ENCODE measurements around the gene ELK4. TPM values are rescaled to one million over a fixed set of nuclear protein-coding genes. Genes with fewer than 3 reads are reported as not detected.

ELK4 gene
- total RNA-seq, 1 donor from 2014 or later = 57.1 TPM

DNA sequence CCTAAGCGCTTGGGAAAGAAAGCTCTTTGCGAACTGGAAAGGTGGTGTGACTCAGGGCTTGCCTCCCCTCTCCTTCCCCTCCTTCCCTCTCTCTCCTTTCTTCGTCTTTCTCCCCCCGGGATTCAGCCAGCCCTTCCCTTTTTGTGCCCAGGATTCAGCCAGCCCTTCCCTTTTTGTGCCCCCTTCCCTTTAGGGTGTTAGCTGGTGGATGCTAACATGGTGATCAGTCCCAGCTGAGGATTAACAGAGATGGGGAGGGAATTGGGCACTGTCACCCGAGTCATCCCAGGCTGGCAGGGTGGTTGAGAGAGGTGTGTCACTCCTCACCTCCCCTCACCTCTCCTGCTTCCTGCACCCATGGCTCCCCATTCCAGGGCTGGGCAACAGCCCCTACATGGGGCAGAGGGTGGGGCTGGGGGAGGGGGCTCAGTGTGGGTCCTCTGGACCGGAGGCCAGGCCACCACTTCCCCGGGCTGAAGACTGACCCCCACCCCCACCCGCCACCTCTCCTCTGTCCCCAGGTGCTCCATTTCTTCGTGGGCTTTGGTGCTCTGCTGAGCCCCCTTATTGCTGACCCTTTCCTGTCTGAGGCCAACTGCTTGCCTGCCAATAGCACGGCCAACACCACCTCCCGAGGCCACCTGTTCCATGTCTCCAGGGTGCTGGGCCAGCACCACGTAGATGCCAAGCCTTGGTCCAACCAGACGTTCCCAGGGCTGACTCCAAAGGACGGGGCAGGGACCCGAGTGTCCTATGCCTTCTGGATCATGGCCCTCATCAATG is 51.5 kb downstream of the ELK4 start:
- DNase-seq (ENCODE audit: low spot score) = no peak
- H3K4me1 Mint-ChIP-seq (ENCODE audit: unreplicated experiment) = peaks cover 38% of the 10 kb centered on the region
- TF ChIP-seq, protein P1, sequence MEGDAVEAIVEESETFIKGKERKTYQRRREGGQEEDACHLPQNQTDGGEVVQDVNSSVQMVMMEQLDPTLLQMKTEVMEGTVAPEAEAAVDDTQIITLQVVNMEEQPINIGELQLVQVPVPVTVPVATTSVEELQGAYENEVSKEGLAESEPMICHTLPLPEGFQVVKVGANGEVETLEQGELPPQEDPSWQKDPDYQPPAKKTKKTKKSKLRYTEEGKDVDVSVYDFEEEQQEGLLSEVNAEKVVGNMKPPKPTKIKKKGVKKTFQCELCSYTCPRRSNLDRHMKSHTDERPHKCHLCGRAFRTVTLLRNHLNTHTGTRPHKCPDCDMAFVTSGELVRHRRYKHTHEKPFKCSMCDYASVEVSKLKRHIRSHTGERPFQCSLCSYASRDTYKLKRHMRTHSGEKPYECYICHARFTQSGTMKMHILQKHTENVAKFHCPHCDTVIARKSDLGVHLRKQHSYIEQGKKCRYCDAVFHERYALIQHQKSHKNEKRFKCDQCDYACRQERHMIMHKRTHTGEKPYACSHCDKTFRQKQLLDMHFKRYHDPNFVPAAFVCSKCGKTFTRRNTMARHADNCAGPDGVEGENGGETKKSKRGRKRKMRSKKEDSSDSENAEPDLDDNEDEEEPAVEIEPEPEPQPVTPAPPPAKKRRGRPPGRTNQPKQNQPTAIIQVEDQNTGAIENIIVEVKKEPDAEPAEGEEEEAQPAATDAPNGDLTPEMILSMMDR (IDR thresholded peaks at IDR 0.05; ENCODE audit: unreplicated experiment) = no peak
- H3K36me3 Mint-ChIP-seq (ENCODE audit: low read depth, unreplicated experiment) = no peaks in the 10 kb centered on the region
- H3K9me3 Mint-ChIP-seq (ENCODE audit: unreplicated experiment) = no peaks in the 10 kb centered on the region
- H3K27me3 Mint-ChIP-seq (ENCODE audit: unreplicated experiment) = peaks cover 3% of the 10 kb centered on the region
- H3K27ac Mint-ChIP-seq (ENCODE audit: unreplicated experiment) = no peak overlapping the region
- no peak overlapping the region for H3K4me3 Mint-ChIP-seq (ENCODE audit: unreplicated experiment)

DNA sequence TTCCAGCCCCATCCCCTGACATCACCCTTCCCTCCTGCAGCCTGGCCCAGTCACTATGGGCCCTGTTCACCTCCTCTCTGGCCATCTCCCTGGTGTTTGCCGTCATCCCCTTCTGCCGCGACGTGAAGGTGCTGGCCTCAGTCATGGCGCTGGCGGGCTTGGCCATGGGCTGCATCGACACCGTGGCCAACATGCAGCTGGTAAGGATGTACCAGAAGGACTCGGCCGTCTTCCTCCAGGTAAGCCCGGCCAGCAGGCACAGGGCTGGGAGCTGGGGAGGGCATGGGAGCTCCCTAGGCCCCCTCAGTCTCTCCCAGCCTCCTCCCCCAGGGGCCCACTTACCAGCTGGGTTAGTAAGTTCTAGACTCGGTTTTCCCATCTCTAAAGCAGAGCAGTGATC is 52.1 kb downstream of the ELK4 start:
- no peak overlapping the region for H3K27ac Mint-ChIP-seq (ENCODE audit: unreplicated experiment)
- H3K27me3 Mint-ChIP-seq (ENCODE audit: unreplicated experiment) = peaks cover 2% of the 10 kb centered on the region
- peaks cover 38% of the 10 kb centered on the region for H3K4me1 Mint-ChIP-seq (ENCODE audit: unreplicated experiment)
- H3K36me3 Mint-ChIP-seq (ENCODE audit: low read depth, unreplicated experiment) = no peaks in the 10 kb centered on the region
- H3K4me3 Mint-ChIP-seq (ENCODE audit: unreplicated experiment) = no peak overlapping the region
- TF ChIP-seq, protein P1 (IDR thresholded peaks at IDR 0.05; ENCODE audit: unreplicated experiment) = no peak
- H3K9me3 Mint-ChIP-seq (ENCODE audit: unreplicated experiment) = no peaks in the 10 kb centered on the region
- no peak for DNase-seq (ENCODE audit: low spot score)

DNA sequence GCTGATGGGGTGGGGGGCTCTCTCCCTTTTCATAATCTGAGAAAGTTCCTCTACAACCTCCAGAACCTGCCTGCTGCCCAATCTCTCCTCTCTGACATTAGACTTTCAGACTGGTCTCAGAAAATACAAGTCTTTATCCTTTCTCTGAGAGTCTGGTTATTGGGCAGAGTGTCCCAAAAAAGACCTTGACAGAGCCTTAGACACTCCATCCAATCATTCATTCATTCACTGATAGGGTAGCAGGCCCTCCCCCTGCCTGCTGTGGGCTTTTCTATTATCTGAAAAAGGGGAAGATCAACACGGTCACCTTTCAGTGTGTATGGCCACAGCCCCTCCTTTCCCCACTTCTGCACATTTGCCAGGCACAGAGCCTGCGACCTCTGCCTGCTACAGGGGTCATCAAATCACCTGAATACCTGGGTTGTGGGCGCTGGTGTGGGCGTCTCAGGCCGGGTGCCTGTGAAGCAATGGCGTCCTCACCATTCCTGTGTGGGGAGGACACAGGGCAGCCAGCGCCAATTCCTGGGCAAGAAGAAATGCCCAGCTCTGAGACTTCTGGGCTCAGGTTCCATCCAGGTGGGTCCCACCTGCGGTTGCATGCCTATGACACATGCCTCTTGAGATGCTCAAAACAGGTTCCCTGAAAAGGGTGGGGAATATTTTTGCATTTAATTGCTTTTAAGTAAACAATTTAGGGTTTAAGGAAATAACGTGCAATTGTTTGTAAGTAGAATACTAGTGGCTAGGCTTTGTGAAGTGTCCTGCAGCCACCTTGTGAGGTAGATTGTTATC is 52.8 kb downstream of the ELK4 start:
- no peaks in the 10 kb centered on the region for H3K36me3 Mint-ChIP-seq (ENCODE audit: low read depth, unreplicated experiment)
- TF ChIP-seq, protein P1 (IDR thresholded peaks at IDR 0.05; ENCODE audit: unreplicated experiment) = no peak

DNA sequence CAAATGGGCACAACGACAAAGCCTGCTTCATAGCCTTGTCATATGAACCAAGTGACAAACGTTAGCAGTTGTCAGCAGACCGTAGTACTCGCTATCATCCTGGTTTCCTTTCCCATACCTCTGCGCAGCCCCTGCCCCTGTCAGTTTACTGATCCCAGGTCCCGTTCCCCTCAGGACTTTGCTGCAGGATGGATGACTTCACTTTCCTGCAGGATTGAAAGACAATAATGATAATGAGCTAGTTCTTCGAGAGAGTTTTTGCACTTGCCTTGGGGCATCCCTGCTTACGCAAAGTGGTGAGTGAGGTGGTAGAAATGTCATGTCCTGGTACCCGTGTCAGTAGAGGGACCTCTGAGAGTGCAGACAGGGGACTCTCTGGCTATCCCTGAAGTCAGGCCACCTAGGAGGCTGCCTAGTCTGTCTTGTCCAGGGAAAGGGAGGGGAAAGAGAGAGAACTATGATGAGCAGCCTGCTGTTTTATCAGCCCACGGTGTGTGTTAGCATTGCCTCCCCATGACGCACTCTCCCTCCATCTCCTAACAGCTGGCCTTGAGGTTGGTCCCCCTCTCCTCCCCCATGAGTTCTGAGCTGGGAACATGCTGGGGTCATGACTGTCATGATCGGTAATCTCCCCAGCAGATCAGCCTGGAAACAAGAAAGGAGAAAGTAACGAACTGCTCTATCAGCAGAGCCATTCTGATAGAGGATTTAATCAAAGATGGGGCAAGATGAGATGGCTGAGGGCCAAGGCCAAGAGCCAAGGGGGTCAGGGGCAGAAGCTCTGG is 53.7 kb downstream of the ELK4 start:
- no peaks in the 10 kb centered on the region for H3K9me3 Mint-ChIP-seq (ENCODE audit: unreplicated experiment)
- TF ChIP-seq, protein P1 (IDR thresholded peaks at IDR 0.05; ENCODE audit: unreplicated experiment) = no peak
- no peak for DNase-seq (ENCODE audit: low spot score)
- peaks cover 30% of the 10 kb centered on the region for H3K4me1 Mint-ChIP-seq (ENCODE audit: unreplicated experiment)
- no peak overlapping the region for H3K27ac Mint-ChIP-seq (ENCODE audit: unreplicated experiment)
- peaks cover 2% of the 10 kb centered on the region for H3K27me3 Mint-ChIP-seq (ENCODE audit: unreplicated experiment)
- H3K4me3 Mint-ChIP-seq (ENCODE audit: unreplicated experiment) = no peak overlapping the region
- no peaks in the 10 kb centered on the region for H3K36me3 Mint-ChIP-seq (ENCODE audit: low read depth, unreplicated experiment)

More for the DNA sequence above, 52.8 kb downstream of the ELK4 start:
- H3K4me1 Mint-ChIP-seq (ENCODE audit: unreplicated experiment) = peaks cover 38% of the 10 kb centered on the region
- no peak for DNase-seq (ENCODE audit: low spot score)
- H3K4me3 Mint-ChIP-seq (ENCODE audit: unreplicated experiment) = no peak overlapping the region
- H3K9me3 Mint-ChIP-seq (ENCODE audit: unreplicated experiment) = no peaks in the 10 kb centered on the region
- H3K27me3 Mint-ChIP-seq (ENCODE audit: unreplicated experiment) = peaks cover 2% of the 10 kb centered on the region
- H3K27ac Mint-ChIP-seq (ENCODE audit: unreplicated experiment) = no peak overlapping the region

Measured in endothelial cell (in vitro differentiated cells).